GM19025 (cell line): ENCODE data around the gene KMT2C.
"Not testable (repeated sequence)": the region's sequence is repeated elsewhere in the genome, so short reads cannot be mapped to it uniquely, and the experiment has no call there.

ENCODE experiments used
- ATAC-seq: cut with Tn5 transposase; IDR thresholded peaks from one replicate; pipeline ENCODE4 v1.9.1; 2021; ENCODE audit warnings: mild to moderate bottlenecking, low read depth, moderate library complexity; ENCODE audit not compliant: unreplicated experiment

KMT2C gene

GRCh38 chr7:152328234-152328633, 107.6 kb downstream of the KMT2C start:
- ATAC-seq = no peak

GRCh38 chr7:152315845-152316244, 120.0 kb downstream of the KMT2C start:
- ATAC-seq = no peak

- ATAC-seq = no peak
Observed at GRCh38 chr7:152313831-152314604, 121.8 kb downstream of the KMT2C start.

- no peak for ATAC-seq
Observed at GRCh38 chr7:152313217-152313616, 122.6 kb downstream of the KMT2C start.

GRCh38 chr7:152312316-152312715, 123.5 kb downstream of the KMT2C start:
- ATAC-seq = no peak

GRCh38 chr7:152307902-152308301, 127.9 kb downstream of the KMT2C start:
- ATAC-seq = no peak

- ATAC-seq = not testable (repeated sequence)
Observed at GRCh38 chr7:152299542-152300143, 136.2 kb downstream of the KMT2C start.

GRCh38 chr7:152292897-152293296, 142.9 kb downstream of the KMT2C start:
- no peak for ATAC-seq

- not testable (repeated sequence) for ATAC-seq
Observed at GRCh38 chr7:152286972-152287371, 148.8 kb downstream of the KMT2C start.

- not testable (repeated sequence) for ATAC-seq
Observed at GRCh38 chr7:152286219-152286618, 149.6 kb downstream of the KMT2C start.

GRCh38 chr7:152284998-152285397, 150.8 kb downstream of the KMT2C start:
- ATAC-seq = not testable (repeated sequence)

- not testable (repeated sequence) for ATAC-seq
Observed at GRCh38 chr7:152277687-152278086, 158.1 kb downstream of the KMT2C start.

- not testable (repeated sequence) for ATAC-seq
Observed at GRCh38 chr7:152270427-152270826, 165.4 kb downstream of the KMT2C start.

GRCh38 chr7:152266859-152267258, 168.9 kb downstream of the KMT2C start:
- not testable (repeated sequence) for ATAC-seq

GRCh38 chr7:152264915-152265314, 170.9 kb downstream of the KMT2C start:
- ATAC-seq = not testable (repeated sequence)

- not testable (repeated sequence) for ATAC-seq
Observed at GRCh38 chr7:152262146-152262545, 173.7 kb downstream of the KMT2C start.

GRCh38 chr7:152259645-152260044, 176.2 kb downstream of the KMT2C start:
- ATAC-seq = not testable (repeated sequence)

GRCh38 chr7:152247851-152248250, 188.0 kb downstream of the KMT2C start:
- ATAC-seq = not testable (repeated sequence)

- ATAC-seq = not testable (repeated sequence)
Observed at GRCh38 chr7:152245417-152245816, 190.4 kb downstream of the KMT2C start.

GRCh38 chr7:152243464-152243863, 192.3 kb downstream of the KMT2C start:
- not testable (repeated sequence) for ATAC-seq

- not testable (repeated sequence) for ATAC-seq
Observed at GRCh38 chr7:152241301-152241700, 194.5 kb downstream of the KMT2C start.

- ATAC-seq = not testable (repeated sequence)
Observed at GRCh38 chr7:152236306-152236705, 199.5 kb downstream of the KMT2C start.
